GM12872 (cell line): Measurements from ENCODE around the gene PBX3.

Experiments
- CTCF ChIP-seq: IDR thresholded peaks from 3 replicates; pipeline ENCODE4 v1.5.1; 2011; ENCODE audit warnings: low read depth, mild to moderate bottlenecking, low read length, moderate library complexity; ENCODE audit not compliant: insufficient read depth

PBX3 gene

GRCh38 chr9:125902214-125902613 is 155.0 kb downstream of the PBX3 start:
- no peak for TF ChIP-seq CTCF

- TF ChIP-seq CTCF: no peak
These were observed 155.8 kb downstream of the PBX3 start for GRCh38 chr9:125902831-125903512.

- TF ChIP-seq CTCF: no peak
These were observed 157.1 kb downstream of the PBX3 start for GRCh38 chr9:125904155-125904851.

GRCh38 chr9:125906144-125906543 is 159.0 kb downstream of the PBX3 start:
- TF ChIP-seq CTCF: no peak

GRCh38 chr9:125906893-125907292 is 159.7 kb downstream of the PBX3 start:
- no peak for TF ChIP-seq CTCF

- no peak for TF ChIP-seq CTCF
These were observed 161.0 kb downstream of the PBX3 start for GRCh38 chr9:125908136-125908535.

- TF ChIP-seq CTCF: no peak
These were observed 161.8 kb downstream of the PBX3 start for GRCh38 chr9:125908966-125909365.
